ENCODE results near the gene PITPNC1.

- TF ChIP-seq CTCF (IDR thresholded peaks at IDR 0.05) = no peak
- TF ChIP-seq POLR2A (IDR thresholded peaks at IDR 0.05) = no peak
These were observed 180.2 kb downstream of the PITPNC1 start for GRCh38 chr17:67557052-67557845.

All from adrenal gland (tissue), 5 donors.